Activated effector memory CD4-positive, alpha-beta T cell treated with Interleukin-2 at 50 U/mL for 16 hours (primary cell): ENCODE measurements around the gene LCLAT1.
"Not testable (repeated sequence)": the region's sequence is repeated elsewhere in the genome, so short reads cannot be mapped to it uniquely, and the experiment has no call there.

Experiments
- DNase-seq: peaks from one replicate; pipeline ENCODE4 v3.0.0-alpha.2; 2020

The LCLAT1 gene

GRCh38 chr2:30492185-30492584 lies 45.1 kb downstream of the LCLAT1 start:
- no peak for DNase-seq

GRCh38 chr2:30492619-30493018 lies 45.6 kb downstream of the LCLAT1 start:
- DNase-seq = no peak

GRCh38 chr2:30493440-30493839 lies 46.4 kb downstream of the LCLAT1 start:
- no peak for DNase-seq

GRCh38 chr2:30495896-30496295 lies 48.9 kb downstream of the LCLAT1 start:
- not testable (repeated sequence) for DNase-seq

GRCh38 chr2:30499681-30500080 lies 52.6 kb downstream of the LCLAT1 start:
- DNase-seq = no peak

GRCh38 chr2:30500699-30501098 lies 53.7 kb downstream of the LCLAT1 start:
- no peak for DNase-seq

GRCh38 chr2:30502310-30502709 lies 55.3 kb downstream of the LCLAT1 start:
- DNase-seq = no peak

GRCh38 chr2:30503007-30503694 lies 56.1 kb downstream of the LCLAT1 start:
- DNase-seq = no peak

- no peak for DNase-seq
These were observed 56.6 kb downstream of the LCLAT1 start for GRCh38 chr2:30503695-30504052.

- DNase-seq = no peak
These were observed 57.7 kb downstream of the LCLAT1 start for GRCh38 chr2:30504731-30505130.

- DNase-seq = no peak
These were observed 58.6 kb downstream of the LCLAT1 start for GRCh38 chr2:30505500-30506180.

GRCh38 chr2:30507460-30507859 lies 60.4 kb downstream of the LCLAT1 start:
- not testable (repeated sequence) for DNase-seq

- DNase-seq = no peak
These were observed 62.7 kb downstream of the LCLAT1 start for GRCh38 chr2:30509716-30510115.

GRCh38 chr2:30510409-30510808 lies 63.4 kb downstream of the LCLAT1 start:
- no peak for DNase-seq

GRCh38 chr2:30511122-30512083 lies 64.4 kb downstream of the LCLAT1 start:
- no peak for DNase-seq

GRCh38 chr2:30512243-30512886 lies 65.3 kb downstream of the LCLAT1 start:
- no peak for DNase-seq

- not testable (repeated sequence) for DNase-seq
These were observed 66.6 kb downstream of the LCLAT1 start for GRCh38 chr2:30513649-30514048.

- no peak for DNase-seq
These were observed 67.2 kb downstream of the LCLAT1 start for GRCh38 chr2:30514134-30514847.

- DNase-seq = no peak
These were observed 67.9 kb downstream of the LCLAT1 start for GRCh38 chr2:30514848-30515435.

GRCh38 chr2:30516166-30516565 lies 69.1 kb downstream of the LCLAT1 start:
- DNase-seq = no peak

GRCh38 chr2:30519796-30520195 lies 72.8 kb downstream of the LCLAT1 start:
- no peak for DNase-seq

- DNase-seq = no peak
These were observed 75.4 kb downstream of the LCLAT1 start for GRCh38 chr2:30522421-30522820.
